ENCODE results near the gene ANKRD63.

GRCh38 chr15:40277471-40277870 lies 5.4 kb downstream of the ANKRD63 start:
- no peak for TF ChIP-seq EZH2 (IDR thresholded peaks at IDR 0.05; ENCODE audit: borderline replicate concordance, low read depth, low read length, severe bottlenecking)
- TF ChIP-seq, protein P1, sequence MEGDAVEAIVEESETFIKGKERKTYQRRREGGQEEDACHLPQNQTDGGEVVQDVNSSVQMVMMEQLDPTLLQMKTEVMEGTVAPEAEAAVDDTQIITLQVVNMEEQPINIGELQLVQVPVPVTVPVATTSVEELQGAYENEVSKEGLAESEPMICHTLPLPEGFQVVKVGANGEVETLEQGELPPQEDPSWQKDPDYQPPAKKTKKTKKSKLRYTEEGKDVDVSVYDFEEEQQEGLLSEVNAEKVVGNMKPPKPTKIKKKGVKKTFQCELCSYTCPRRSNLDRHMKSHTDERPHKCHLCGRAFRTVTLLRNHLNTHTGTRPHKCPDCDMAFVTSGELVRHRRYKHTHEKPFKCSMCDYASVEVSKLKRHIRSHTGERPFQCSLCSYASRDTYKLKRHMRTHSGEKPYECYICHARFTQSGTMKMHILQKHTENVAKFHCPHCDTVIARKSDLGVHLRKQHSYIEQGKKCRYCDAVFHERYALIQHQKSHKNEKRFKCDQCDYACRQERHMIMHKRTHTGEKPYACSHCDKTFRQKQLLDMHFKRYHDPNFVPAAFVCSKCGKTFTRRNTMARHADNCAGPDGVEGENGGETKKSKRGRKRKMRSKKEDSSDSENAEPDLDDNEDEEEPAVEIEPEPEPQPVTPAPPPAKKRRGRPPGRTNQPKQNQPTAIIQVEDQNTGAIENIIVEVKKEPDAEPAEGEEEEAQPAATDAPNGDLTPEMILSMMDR (IDR thresholded peaks at IDR 0.05; ENCODE audit: borderline replicate concordance, extremely low read depth, low read length, poor library complexity, severe bottlenecking), result no peak
